Measurements from ENCODE around the gene CCL21. TPM values are rescaled to one million over a fixed set of nuclear protein-coding genes. Genes with fewer than 3 reads are reported as not detected.

CCL21 gene
- total and polyA plus RNA-seq, 2 donors (not counting 1 experiment from before 2014, with no cell fraction given), result not detected

GRCh38 chr9:34674440-34674839 lies 35.5 kb downstream of the CCL21 start:
- TF ChIP-seq EZH2 (IDR thresholded peaks at IDR 0.05; ENCODE audit: low read length, missing control alignments) (no peak), CTCF (conservative IDR thresholded peaks at IDR 0.05 in 1 of 2, IDR thresholded peaks at IDR 0.05 in 1 of 2; ENCODE audit: low read depth in 1 of 2, low read length in 2 of 2) (no peak)
- Histone ChIP-seq H3K27ac (ENCODE audit: insufficient read depth, low read length) (no peak overlapping the region), H3K9me3 (ENCODE audit: control insufficient read depth, insufficient read depth, low read depth, low read length) (no peaks in the 10 kb centered on the region), H2AFZ (ENCODE audit: low read length) (no peak overlapping the region), H3K79me2 (ENCODE audit: control insufficient read depth, insufficient read depth, low read length) (no peaks in the 10 kb centered on the region), H3K4me1 (ENCODE audit: control insufficient read depth, extremely low read depth, insufficient read depth, low read length) (no peaks in the 10 kb centered on the region), H3K27me3 (ENCODE audit: control insufficient read depth, insufficient read depth, low read length) (no peaks in the 10 kb centered on the region), H3K36me3 (ENCODE audit: control insufficient read depth, insufficient read depth, low read length) (no peaks in the 10 kb centered on the region), H3K4me3 (replicated peaks in 1 of 4; ENCODE audit: control extremely low read depth in 1 of 4, insufficient read depth in 1 of 4, low read depth in 3 of 4, low read length in 4 of 4) (no peak overlapping the region), H3K4me2 (ENCODE audit: extremely low read depth, insufficient read depth, low read length) (no peak overlapping the region), H4K20me1 (ENCODE audit: control insufficient read depth, extremely low read depth, insufficient read depth, low read length) (no peaks in the 10 kb centered on the region), H3K9ac (ENCODE audit: insufficient read depth, low read length) (no peak overlapping the region)
- no peak for DNase-seq (ENCODE audit: low read depth in 2 of 2)

GRCh38 chr9:34671307-34671706 lies 38.6 kb downstream of the CCL21 start:
- no peak for TF ChIP-seq EZH2 (IDR thresholded peaks at IDR 0.05; ENCODE audit: low read length, missing control alignments)
- no peak for TF ChIP-seq CTCF (conservative IDR thresholded peaks at IDR 0.05 in 1 of 2, IDR thresholded peaks at IDR 0.05 in 1 of 2; ENCODE audit: low read depth in 1 of 2, low read length in 2 of 2)
- H3K36me3 ChIP-seq (ENCODE audit: control insufficient read depth, insufficient read depth, low read length), result peaks cover 3% of the 10 kb centered on the region
- DNase-seq (ENCODE audit: low read depth in 2 of 2), result no peak
- H3K9me3 ChIP-seq (ENCODE audit: control insufficient read depth, insufficient read depth, low read depth, low read length), result no peaks in the 10 kb centered on the region
- no peak overlapping the region for H3K4me2 ChIP-seq (ENCODE audit: extremely low read depth, insufficient read depth, low read length)
- H3K4me3 ChIP-seq (replicated peaks in 1 of 4; ENCODE audit: control extremely low read depth in 1 of 4, insufficient read depth in 1 of 4, low read depth in 3 of 4, low read length in 4 of 4), result no peak overlapping the region
- no peak overlapping the region for H3K9ac ChIP-seq (ENCODE audit: insufficient read depth, low read length)
- no peak overlapping the region for H2AFZ ChIP-seq (ENCODE audit: low read length)
- no peaks in the 10 kb centered on the region for H4K20me1 ChIP-seq (ENCODE audit: control insufficient read depth, extremely low read depth, insufficient read depth, low read length)
- no peaks in the 10 kb centered on the region for H3K27me3 ChIP-seq (ENCODE audit: control insufficient read depth, insufficient read depth, low read length)
- H3K4me1 ChIP-seq (ENCODE audit: control insufficient read depth, extremely low read depth, insufficient read depth, low read length), result peaks cover 2% of the 10 kb centered on the region
- peaks cover 14% of the 10 kb centered on the region for H3K79me2 ChIP-seq (ENCODE audit: control insufficient read depth, insufficient read depth, low read length)
- H3K27ac ChIP-seq (ENCODE audit: insufficient read depth, low read length), result no peak overlapping the region

DNA sequence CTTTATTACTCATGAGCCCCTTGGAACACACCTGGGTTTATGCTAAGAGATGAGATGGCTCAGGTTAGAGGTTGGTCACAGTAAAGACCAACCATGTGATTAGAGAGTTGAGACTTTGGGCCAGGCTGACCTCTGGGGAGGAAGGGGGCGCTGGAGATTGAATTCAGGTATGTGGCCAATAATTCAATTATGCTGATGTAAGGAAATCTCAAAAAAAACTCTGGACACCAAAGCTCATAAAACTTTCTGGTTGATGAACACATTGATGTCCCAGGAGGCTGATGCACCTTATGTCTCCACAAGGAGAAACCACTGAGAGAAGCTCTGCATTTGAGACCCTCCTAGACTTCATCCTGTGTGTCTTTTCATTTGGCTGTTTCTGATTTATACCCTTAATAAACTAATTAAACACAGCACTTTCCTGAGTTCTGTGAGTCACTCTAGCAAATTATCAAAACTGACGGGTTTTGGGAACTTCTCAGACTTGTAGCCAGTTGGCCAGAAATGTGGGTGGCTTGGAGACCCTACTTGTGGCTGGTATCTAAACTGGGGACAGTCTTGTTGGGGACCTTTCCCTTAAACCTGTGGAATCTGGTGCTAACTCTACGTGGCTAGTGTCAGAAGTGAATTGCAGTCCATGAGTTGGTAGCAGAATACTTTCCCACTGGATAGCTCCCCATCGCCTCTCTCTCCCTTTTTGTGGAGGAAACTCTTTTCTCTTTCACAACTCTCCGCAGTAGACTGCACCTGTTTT lies 40.0 kb downstream of the CCL21 start:
- Histone ChIP-seq H3K27ac (ENCODE audit: insufficient read depth, low read length) (no peak overlapping the region), H3K27me3 (ENCODE audit: control insufficient read depth, insufficient read depth, low read length) (no peaks in the 10 kb centered on the region), H3K4me2 (ENCODE audit: extremely low read depth, insufficient read depth, low read length) (no peak overlapping the region), H2AFZ (ENCODE audit: low read length) (no peak overlapping the region), H3K79me2 (ENCODE audit: control insufficient read depth, insufficient read depth, low read length) (peaks cover 17% of the 10 kb centered on the region), H3K9me3 (ENCODE audit: control insufficient read depth, insufficient read depth, low read depth, low read length) (no peaks in the 10 kb centered on the region), H3K4me3 (replicated peaks in 1 of 4; ENCODE audit: control extremely low read depth in 1 of 4, insufficient read depth in 1 of 4, low read depth in 3 of 4, low read length in 4 of 4) (no peak overlapping the region), H3K4me1 (ENCODE audit: control insufficient read depth, extremely low read depth, insufficient read depth, low read length) (peaks cover 3% of the 10 kb centered on the region), H4K20me1 (ENCODE audit: control insufficient read depth, extremely low read depth, insufficient read depth, low read length) (no peaks in the 10 kb centered on the region), H3K9ac (ENCODE audit: insufficient read depth, low read length) (no peak overlapping the region), H3K36me3 (ENCODE audit: control insufficient read depth, insufficient read depth, low read length) (peaks cover 3% of the 10 kb centered on the region)
- TF ChIP-seq CTCF (conservative IDR thresholded peaks at IDR 0.05 in 1 of 2, IDR thresholded peaks at IDR 0.05 in 1 of 2; ENCODE audit: low read depth in 1 of 2, low read length in 2 of 2) (no peak), EZH2 (IDR thresholded peaks at IDR 0.05; ENCODE audit: low read length, missing control alignments) (no peak)
- DNase-seq (ENCODE audit: low read depth in 2 of 2), result no peak
